C4-2B (cell line): Measurements from ENCODE around the gene C4BPA.

Source experiments
- H3K27ac ChIP-seq: fragments of 450-650 bp; 2 replicates; pipeline ENCODE4 v1.5.1; 2017
- ZFX ChIP-seq: fragments of 450-650 bp; IDR thresholded peaks from 2 replicates; pipeline ENCODE4 v1.6.1; 2017
- TF ChIP-seq, protein P1 (sequence below): fragments of 450-650 bp; conservative IDR thresholded peaks from 2 replicates; pipeline ENCODE4 v1.5.1; 2017; ENCODE audit warnings: mild to moderate bottlenecking

C4BPA gene

DNA sequence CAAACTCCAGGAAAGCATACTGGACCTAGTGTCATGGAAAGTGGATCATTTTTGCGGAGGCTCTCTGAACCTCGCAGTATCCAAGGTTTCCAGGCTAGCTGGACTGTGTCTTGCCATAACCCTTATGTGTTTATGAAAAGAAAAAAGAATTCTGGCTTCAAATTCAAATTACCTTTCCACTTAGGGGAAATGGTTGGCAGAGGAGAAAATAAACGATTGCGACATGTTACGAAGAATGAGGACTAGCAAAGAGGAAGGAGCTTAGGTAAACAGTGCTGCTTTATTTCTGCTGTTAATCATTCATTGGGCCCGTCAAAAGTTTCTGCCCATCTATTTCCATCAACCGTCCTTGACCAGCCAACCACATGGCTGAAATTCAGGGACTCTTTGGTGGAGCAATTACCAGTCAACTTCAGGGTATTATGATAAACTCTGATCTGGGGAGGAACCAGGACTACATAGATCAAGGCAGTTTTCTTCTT lies at the start of gene C4BPA:
TSS of gene C4BPA (plus strand) at position 342 of the 482 bp plus-strand sequence. CDS start 8,793 bp downstream, outside the sequence.
- TF ChIP-seq, protein P1, sequence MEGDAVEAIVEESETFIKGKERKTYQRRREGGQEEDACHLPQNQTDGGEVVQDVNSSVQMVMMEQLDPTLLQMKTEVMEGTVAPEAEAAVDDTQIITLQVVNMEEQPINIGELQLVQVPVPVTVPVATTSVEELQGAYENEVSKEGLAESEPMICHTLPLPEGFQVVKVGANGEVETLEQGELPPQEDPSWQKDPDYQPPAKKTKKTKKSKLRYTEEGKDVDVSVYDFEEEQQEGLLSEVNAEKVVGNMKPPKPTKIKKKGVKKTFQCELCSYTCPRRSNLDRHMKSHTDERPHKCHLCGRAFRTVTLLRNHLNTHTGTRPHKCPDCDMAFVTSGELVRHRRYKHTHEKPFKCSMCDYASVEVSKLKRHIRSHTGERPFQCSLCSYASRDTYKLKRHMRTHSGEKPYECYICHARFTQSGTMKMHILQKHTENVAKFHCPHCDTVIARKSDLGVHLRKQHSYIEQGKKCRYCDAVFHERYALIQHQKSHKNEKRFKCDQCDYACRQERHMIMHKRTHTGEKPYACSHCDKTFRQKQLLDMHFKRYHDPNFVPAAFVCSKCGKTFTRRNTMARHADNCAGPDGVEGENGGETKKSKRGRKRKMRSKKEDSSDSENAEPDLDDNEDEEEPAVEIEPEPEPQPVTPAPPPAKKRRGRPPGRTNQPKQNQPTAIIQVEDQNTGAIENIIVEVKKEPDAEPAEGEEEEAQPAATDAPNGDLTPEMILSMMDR = no peak
- TF ChIP-seq ZFX = no peak
- H3K27ac ChIP-seq = no peak within 1 kb of the TSS

GRCh38 chr1:207054491-207054890 lies 49.5 kb upstream of the C4BPA start:
- H3K27ac ChIP-seq = no peak overlapping the region
- TF ChIP-seq, protein P1 = no peak
- no peak for TF ChIP-seq ZFX

DNA sequence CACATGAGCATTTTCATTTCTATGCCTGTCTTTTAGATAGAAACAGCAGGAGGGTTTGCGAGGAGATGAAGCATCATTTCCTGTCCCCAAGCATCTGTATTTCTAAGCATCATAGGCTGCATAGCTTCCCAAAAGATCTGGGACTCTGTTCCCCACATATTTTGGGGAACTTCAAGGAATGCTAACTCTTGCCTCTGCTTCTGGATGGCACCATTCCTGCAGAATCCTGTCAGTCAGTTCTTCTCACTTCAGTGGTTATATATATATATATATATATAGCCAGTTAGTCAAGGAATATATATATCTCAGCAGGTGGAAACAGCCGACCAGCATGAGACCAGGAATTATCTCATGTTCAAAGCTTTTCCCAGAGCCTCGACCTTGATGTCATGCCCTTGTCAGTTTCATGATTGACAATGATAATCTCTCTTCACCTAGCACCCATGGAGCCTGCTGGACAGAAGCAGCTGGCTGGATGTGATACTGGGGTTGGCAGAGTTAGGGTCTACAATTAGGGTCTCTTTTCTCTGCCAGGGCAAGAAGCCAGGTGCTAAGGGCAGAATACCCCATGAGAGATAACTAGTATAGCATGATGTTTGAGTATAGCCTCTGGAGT lies 48.5 kb upstream of the C4BPA start:
- TF ChIP-seq ZFX = no peak
- TF ChIP-seq, protein P1 = no peak
- no peak overlapping the region for H3K27ac ChIP-seq

DNA sequence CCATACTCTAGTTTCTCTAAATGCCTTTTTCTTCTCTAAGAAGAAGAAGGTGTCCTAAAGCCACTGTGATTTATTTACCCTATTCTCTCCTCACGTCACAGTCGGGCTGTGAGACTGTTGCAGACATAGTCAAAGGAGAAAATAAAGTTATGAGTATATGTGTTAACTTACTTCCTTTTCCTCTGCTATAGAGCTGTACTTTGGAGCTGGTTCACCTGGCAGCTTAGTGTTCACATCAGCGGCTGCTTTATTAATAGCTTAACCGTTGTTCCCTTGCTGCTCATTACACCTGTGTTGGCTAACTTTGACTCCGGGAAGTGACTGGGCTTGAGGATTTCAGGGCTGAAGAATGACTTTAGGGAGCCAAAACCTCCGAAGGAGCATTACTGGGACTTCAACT lies 47.4 kb upstream of the C4BPA start:
- H3K27ac ChIP-seq = no peak overlapping the region
- TF ChIP-seq, protein P1 = no peak
- TF ChIP-seq ZFX = no peak

GRCh38 chr1:207058252-207058651 lies 45.8 kb upstream of the C4BPA start:
- TF ChIP-seq ZFX = no peak
- TF ChIP-seq, protein P1 = no peak
- H3K27ac ChIP-seq = no peak overlapping the region

- no peak overlapping the region for H3K27ac ChIP-seq
- no peak for TF ChIP-seq ZFX
- TF ChIP-seq, protein P1 = no peak; the same call in 1 of the 2 replicates
Observed at GRCh38 chr1:207058878-207059867, 44.9 kb upstream of the C4BPA start.

DNA sequence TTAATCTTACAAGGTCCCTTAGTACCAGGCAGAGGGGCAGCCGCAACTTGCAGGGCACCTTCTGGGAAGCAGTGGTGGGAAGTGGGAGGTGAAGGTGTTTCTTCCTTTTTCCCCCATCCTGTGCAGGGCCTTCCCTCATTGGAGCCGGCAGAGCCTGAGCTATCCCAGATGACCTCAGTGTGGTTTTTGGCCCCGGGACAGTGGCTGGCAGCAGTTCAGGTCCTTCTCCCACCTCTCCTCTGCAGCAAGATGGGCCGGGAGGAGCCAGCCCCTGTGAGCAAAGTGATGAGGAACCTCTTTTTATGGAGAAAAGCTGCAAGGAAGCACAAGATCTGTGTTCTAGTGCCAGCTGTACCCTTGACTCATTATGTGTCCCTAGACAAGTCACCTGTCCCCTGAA lies 44.2 kb upstream of the C4BPA start:
- H3K27ac ChIP-seq = no peak overlapping the region
- TF ChIP-seq, protein P1 = no peak; the same call in 1 of the 2 replicates
- TF ChIP-seq ZFX = no peak
